Testis (tissue), 3 donors: ENCODE data around the gene RBBP8. TPM values are rescaled to one million over a fixed set of nuclear protein-coding genes. Genes with fewer than 3 reads are reported as not detected.

ENCODE experiments used
- DNase-seq: peaks from one replicate; pipeline ENCODE4 v3.0.0-alpha.2; 2019
- H3K27ac ChIP-seq, 2 donors: fragments of 200-600 bp; sonication (generic); one replicate each; pipeline ENCODE4 v1.5.1; 2019
- H3K27me3 ChIP-seq: fragments of 200-600 bp; sonication (generic); one replicate; pipeline ENCODE4 v1.5.1; 2019
- H3K36me3 ChIP-seq: fragments of 200-600 bp; sonication (generic); one replicate; pipeline ENCODE4 v1.5.1; 2017; ENCODE audit warnings: low read depth; ENCODE audit errors: missing control alignments
- H3K4me1 ChIP-seq: fragments of 200-600 bp; sonication (generic); one replicate; pipeline ENCODE4 v1.5.1; 2019
- H3K4me3 ChIP-seq, 2 donors: fragments of 200-600 bp; sonication (generic); one replicate each; pipeline ENCODE4 v1.5.1; 2017 to 2019
- H3K9me3 ChIP-seq: fragments of 200-600 bp; sonication (generic); one replicate; pipeline ENCODE4 v1.5.1; 2017
- CTCF ChIP-seq, 3 experiments: fragments of 450-650 bp in 2 of 3; fragments of 200-600 bp in 1 of 3; sonication (generic) in 1 of 3; IDR thresholded peaks; one replicate each; pipeline ENCODE4 v1.5.1; 2016 to 2019; ENCODE audit warnings: antibody characterized with exemption in 3 of 3, mild to moderate bottlenecking in 2 of 3, moderate library complexity in 1 of 3
- POLR2A ChIP-seq: fragments of 450-650 bp; IDR thresholded peaks from one replicate; pipeline ENCODE4 v1.6.1; 2017; ENCODE audit warnings: antibody characterized with exemption, mild to moderate bottlenecking, moderate library complexity
- WGBS, 2 donors: methylation state at CpG; one replicate each; pipeline ENCODE4 v1.1.5; 2018; 5-methylcytosine and 5-hydroxymethylcytosine counted together
- intact Hi-C: fragments of 100-400 bp; cut with DNase I; formaldehyde crosslinking; loops from one replicate; pipeline ENCODE4 v1.15.1; 2023; ENCODE audit warnings: low total_unique reads
- polyA plus RNA-seq: library from polyadenylated mRNA; stranded (reverse); fragments of 350-450 nt; fragmentation: Illumina TruSeq; extraction: RNeasy Lipid Tissue Mini Kit (QIAGEN cat#74804); gene quantifications from one replicate; pipeline ENCODE4 v1.2.3, GENCODE V29; 2014; ENCODE audit warnings: low read depth, low replicate concordance; ENCODE audit not compliant: insufficient read depth
- total RNA-seq, 2 donors: library from RNA; depleted of rRNA; stranded (reverse); fragments of >200 nt; gene quantifications; one replicate each; pipeline ENCODE4 v1.2.3, GENCODE V29; 2016

The RBBP8 gene
- total and polyA plus RNA-seq, 3 donors from 2014 or later: 24.7 to 76.4 (median 45.7) TPM

DNA sequence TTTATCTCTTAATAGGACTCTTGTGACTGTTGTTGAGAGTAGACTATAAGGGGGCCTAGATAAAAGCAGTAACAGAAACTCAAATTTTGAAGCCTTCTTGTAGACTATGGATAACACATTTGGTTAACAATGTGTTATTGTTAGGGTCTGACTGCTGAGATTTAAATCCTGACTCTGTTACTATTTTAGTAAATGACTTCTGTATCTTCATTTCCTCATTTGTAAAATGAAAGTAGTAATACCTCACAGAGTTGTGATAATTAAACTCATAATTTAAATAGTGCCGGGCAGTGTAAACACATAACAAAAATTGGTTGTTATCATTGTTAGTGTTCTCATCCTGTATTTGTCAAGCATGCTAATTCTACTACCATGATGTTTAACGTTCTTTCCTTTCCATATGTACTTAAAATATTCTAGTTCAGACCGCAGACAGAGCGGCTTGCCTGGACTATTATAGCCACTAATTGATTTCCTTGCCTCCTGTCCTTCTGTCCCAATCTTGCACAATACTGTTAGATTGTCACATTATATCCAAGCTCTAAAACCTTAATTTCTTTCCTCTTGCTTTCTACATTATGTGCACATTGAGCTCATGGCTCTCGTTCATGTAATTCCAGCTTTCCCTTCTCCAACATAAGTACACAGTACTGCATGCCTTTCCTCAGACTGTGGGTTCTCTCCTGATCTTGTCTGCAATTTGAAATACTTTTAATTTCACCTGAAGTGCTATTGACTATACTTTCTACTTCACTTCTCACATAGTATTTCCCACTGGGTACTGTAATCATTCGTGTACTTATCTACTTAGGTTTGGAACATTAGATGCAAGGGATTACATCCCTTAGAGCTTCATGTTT lies 48.4 kb downstream of the RBBP8 start:
- no peak for DNase-seq
- TF ChIP-seq CTCF (IDR thresholded peaks at IDR 0.05) (no peak), POLR2A (no peak)

DNA sequence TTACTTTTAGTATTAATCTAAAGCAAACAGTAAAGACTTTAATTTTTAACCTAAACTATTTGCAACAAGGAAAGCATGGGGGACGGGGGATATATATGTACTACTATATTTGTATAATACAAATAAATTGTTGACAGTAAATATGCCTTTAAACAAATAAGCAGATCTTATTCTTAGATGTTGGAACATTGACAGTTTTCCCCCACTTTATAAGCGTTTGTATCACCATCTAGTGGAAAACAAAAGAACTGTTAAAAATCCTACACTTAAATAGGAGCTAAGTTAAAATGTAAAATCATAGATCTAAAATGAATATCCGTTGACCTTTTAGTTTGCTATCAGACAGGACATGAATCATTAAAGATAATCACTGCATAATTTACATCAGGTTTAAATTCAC lies 50.0 kb downstream of the RBBP8 start:
- H3K36me3 ChIP-seq: no peaks in the 10 kb centered on the region
- 46 to 59% methylated on average over 3 of the region's 3 CpGs for WGBS, 2 donors
- TF ChIP-seq POLR2A (no peak), CTCF (IDR thresholded peaks at IDR 0.05) (peak in 1 of 3 experiments; percentile 49)
- no peak overlapping the region for H3K27ac ChIP-seq
- no peaks in the 10 kb centered on the region for H3K4me1 ChIP-seq
- intact Hi-C loops: no loop called here
- H3K9me3 ChIP-seq: no peaks in the 10 kb centered on the region
- no peak overlapping the region for H3K4me3 ChIP-seq
- DNase-seq: no peak
- no peaks in the 10 kb centered on the region for H3K27me3 ChIP-seq

More for the DNA sequence above, 48.4 kb downstream of the RBBP8 start:
- Histone ChIP-seq H3K36me3 (no peaks in the 10 kb centered on the region), H3K4me1 (no peaks in the 10 kb centered on the region), H3K27me3 (no peaks in the 10 kb centered on the region), H3K4me3 (no peak overlapping the region), H3K9me3 (no peaks in the 10 kb centered on the region), H3K27ac (no peak overlapping the region)
- WGBS, 2 donors: 86 to 87% methylated on average over 6 of the region's 6 CpGs
- intact Hi-C loops: no loop called here

GRCh38 chr18:22985250-22985649 lies 52.1 kb downstream of the RBBP8 start:
- Histone ChIP-seq H3K27ac (no peak overlapping the region), H3K4me1 (no peaks in the 10 kb centered on the region), H3K9me3 (no peaks in the 10 kb centered on the region), H3K27me3 (no peaks in the 10 kb centered on the region), H3K4me3 (no peak overlapping the region), H3K36me3 (no peaks in the 10 kb centered on the region)
- 91 to 95% methylated on average over 2 of the region's 2 CpGs for WGBS, 2 donors
- TF ChIP-seq POLR2A (no peak), CTCF (IDR thresholded peaks at IDR 0.05) (no peak)
- no peak for DNase-seq
- intact Hi-C loops: no loop called here

DNA sequence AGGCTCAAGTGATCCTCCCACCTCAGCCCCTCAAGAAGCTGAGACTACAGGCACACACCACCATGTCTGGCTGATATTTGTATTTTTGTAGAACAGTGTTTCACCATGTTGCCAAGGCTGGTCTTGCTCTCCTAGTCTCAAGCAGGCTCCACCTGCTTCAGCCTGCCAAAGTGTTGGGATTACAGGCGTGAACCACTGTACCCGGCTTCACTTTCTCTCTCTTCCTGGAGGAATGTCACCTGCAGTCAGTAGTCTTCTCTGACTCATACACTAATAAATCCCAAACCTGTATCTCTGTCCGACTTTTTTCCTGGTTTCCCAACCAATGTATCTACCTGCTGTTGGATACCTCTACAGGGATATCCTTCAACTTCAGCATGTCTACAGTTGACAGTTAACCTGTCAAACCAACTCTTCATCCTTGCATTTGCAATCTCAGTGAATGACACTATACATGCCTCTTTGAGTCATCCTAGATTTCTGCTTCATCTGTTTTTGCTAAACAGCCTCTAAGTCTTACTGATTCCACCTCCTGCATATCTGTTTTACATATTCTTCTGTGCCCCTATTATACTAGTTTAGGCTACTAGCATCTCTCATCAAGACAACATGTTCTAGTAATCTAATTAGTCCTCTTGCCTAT lies 54.5 kb downstream of the RBBP8 start:
- no peaks in the 10 kb centered on the region for H3K9me3 ChIP-seq
- DNase-seq: no peak
- no peaks in the 10 kb centered on the region for H3K27me3 ChIP-seq
- no peak overlapping the region for H3K4me3 ChIP-seq
- 95 to 98% methylated on average over 3 of the region's 3 CpGs for WGBS, 2 donors
- intact Hi-C loops: no loop called here
- no peaks in the 10 kb centered on the region for H3K4me1 ChIP-seq
- no peak overlapping the region for H3K27ac ChIP-seq
- TF ChIP-seq CTCF (IDR thresholded peaks at IDR 0.05): no peak
- TF ChIP-seq POLR2A: no peak
- no peaks in the 10 kb centered on the region for H3K36me3 ChIP-seq
